Measurements from ENCODE around the gene C2orf76.
"Not testable (repeated sequence)": the region's sequence is repeated elsewhere in the genome, so short reads cannot be mapped to it uniquely, and the experiment has no call there.

C2orf76 gene

GRCh38 chr2:119289642-119290041 is 77.0 kb downstream of the C2orf76 start:
- Histone ChIP-seq H3K9me3 (ENCODE audit: low read length) (no peaks in the 10 kb centered on the region), H3K4me3 (ENCODE audit: low read depth in 1 of 2, low read length in 2 of 2) (no peak overlapping the region), H3K4me1 (ENCODE audit: insufficient read depth, low read length) (peaks cover 13% of the 10 kb centered on the region), H3K27me3 (ENCODE audit: control insufficient read depth in 1 of 2, insufficient read depth in 2 of 2, low read length in 2 of 2) (no peaks in the 10 kb centered on the region), H3K36me3 (ENCODE audit: insufficient read depth, low read length) (no peaks in the 10 kb centered on the region), H3K27ac (ENCODE audit: low read depth, low read length) (no peak overlapping the region), H3K9ac (ENCODE audit: low read length) (no peak overlapping the region)

DNA sequence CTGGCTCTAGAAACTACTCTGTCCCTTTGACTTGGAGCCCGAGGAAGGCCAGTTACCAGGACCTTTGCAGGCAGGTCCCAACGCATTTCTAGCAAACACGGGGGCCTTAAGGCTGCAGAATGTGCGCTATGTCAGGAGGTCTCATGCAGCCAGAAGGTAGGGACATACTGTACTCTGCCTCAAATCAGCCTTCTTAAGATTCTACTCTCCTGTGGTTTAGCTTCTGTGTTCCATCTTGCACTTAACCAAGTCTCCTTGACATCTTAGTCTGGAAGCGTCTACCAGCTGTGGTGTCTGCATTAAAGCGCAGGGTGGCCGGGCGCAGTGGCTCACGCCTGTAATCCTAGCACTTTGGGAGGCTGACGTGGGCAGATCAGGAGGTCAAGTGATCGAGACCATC is 77.5 kb downstream of the C2orf76 start:
- Histone ChIP-seq H3K27ac (ENCODE audit: low read depth, low read length) (no peak overlapping the region), H3K36me3 (ENCODE audit: insufficient read depth, low read length) (no peaks in the 10 kb centered on the region), H3K4me1 (ENCODE audit: insufficient read depth, low read length) (peaks cover 13% of the 10 kb centered on the region), H3K27me3 (ENCODE audit: control insufficient read depth in 1 of 2, insufficient read depth in 2 of 2, low read length in 2 of 2) (no peaks in the 10 kb centered on the region), H3K9ac (ENCODE audit: low read length) (no peak overlapping the region), H3K4me3 (ENCODE audit: low read depth in 1 of 2, low read length in 2 of 2) (no peak overlapping the region), H3K9me3 (ENCODE audit: low read length) (no peaks in the 10 kb centered on the region)

GRCh38 chr2:119288576-119288975 is 78.1 kb downstream of the C2orf76 start:
- H3K9ac ChIP-seq (ENCODE audit: low read length) = no peak overlapping the region
- H3K4me3 ChIP-seq (ENCODE audit: low read depth in 1 of 2, low read length in 2 of 2) = no peak overlapping the region
- H3K9me3 ChIP-seq (ENCODE audit: low read length) = no peaks in the 10 kb centered on the region
- no peaks in the 10 kb centered on the region for H3K27me3 ChIP-seq (ENCODE audit: control insufficient read depth in 1 of 2, insufficient read depth in 2 of 2, low read length in 2 of 2)
- peaks cover 13% of the 10 kb centered on the region for H3K4me1 ChIP-seq (ENCODE audit: insufficient read depth, low read length)
- H3K27ac ChIP-seq (ENCODE audit: low read depth, low read length) = no peak overlapping the region
- H3K36me3 ChIP-seq (ENCODE audit: insufficient read depth, low read length) = no peaks in the 10 kb centered on the region

- no peak overlapping the region for H3K4me3 ChIP-seq (ENCODE audit: low read depth in 1 of 2, low read length in 2 of 2)
- no peak overlapping the region for H3K27ac ChIP-seq (ENCODE audit: low read depth, low read length)
Observed at GRCh38 chr2:119286661-119287060, 80.0 kb downstream of the C2orf76 start.

DNA sequence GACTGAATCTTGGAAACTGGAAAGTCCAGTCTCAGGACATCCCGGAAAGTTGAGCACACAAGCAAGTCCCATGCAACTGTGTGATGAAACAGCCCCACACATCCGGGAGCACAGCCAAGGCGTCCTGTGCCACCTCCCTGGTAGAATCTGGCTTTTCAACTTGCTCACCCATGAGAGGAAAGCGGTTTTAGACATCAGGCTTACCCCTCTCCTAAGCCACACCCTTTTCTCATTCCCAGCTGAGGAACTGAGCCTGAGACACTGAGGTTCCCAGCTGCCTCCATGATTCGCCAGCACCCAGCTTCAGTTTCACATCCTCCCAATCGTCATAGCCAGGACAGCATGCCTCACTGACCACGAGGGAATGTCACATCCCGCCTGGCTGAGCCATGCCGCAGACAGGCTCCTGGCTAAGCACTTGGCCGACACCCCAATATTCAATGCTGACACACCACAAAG is 82.7 kb downstream of the C2orf76 start:
- peaks cover 13% of the 10 kb centered on the region for H3K4me1 ChIP-seq (ENCODE audit: insufficient read depth, low read length)
- no peak overlapping the region for H3K4me3 ChIP-seq (ENCODE audit: low read depth in 1 of 2, low read length in 2 of 2)
- no peak overlapping the region for H3K27ac ChIP-seq (ENCODE audit: low read depth, low read length)
- no peak overlapping the region for H3K9ac ChIP-seq (ENCODE audit: low read length)
- no peaks in the 10 kb centered on the region for H3K36me3 ChIP-seq (ENCODE audit: insufficient read depth, low read length)
- no peaks in the 10 kb centered on the region for H3K27me3 ChIP-seq (ENCODE audit: control insufficient read depth in 1 of 2, insufficient read depth in 2 of 2, low read length in 2 of 2)
- no peaks in the 10 kb centered on the region for H3K9me3 ChIP-seq (ENCODE audit: low read length)

More at GRCh38 chr2:119286661-119287060, 80.0 kb downstream of the C2orf76 start:
- Histone ChIP-seq H3K36me3 (ENCODE audit: insufficient read depth, low read length) (no peaks in the 10 kb centered on the region), H3K9me3 (ENCODE audit: low read length) (no peaks in the 10 kb centered on the region), H3K9ac (ENCODE audit: low read length) (no peak overlapping the region), H3K27me3 (ENCODE audit: control insufficient read depth in 1 of 2, insufficient read depth in 2 of 2, low read length in 2 of 2) (no peaks in the 10 kb centered on the region), H3K4me1 (ENCODE audit: insufficient read depth, low read length) (peaks cover 21% of the 10 kb centered on the region)

DNA sequence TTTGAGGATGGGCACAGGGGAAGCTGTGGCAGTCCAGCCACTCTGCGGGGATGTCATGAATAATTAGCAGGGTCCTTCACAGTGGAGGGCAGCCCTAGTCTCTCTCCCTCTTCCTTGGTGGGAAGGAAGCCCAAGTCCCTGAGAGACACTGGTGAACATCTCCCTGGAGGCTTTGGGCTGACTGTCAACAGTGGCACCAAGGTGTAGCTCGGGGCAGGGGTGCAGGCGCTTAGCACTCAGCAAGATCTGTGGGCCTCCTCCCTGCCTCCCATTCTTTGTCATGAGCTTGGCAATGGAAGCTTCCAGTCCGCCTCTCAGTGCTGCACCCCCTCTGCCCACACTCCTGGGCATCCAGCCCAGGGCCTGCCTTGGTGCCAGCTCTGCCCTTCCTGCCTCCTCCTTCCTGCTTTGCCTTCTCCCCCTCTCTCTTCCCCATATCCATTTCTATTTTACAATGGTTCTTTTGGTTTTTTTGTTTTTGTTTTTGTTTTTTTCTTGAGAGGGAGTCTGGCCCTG is 83.6 kb downstream of the C2orf76 start:
- Histone ChIP-seq H3K27ac (ENCODE audit: low read depth, low read length) (no peak overlapping the region), H3K9me3 (ENCODE audit: low read length) (no peaks in the 10 kb centered on the region), H3K4me3 (ENCODE audit: low read depth in 1 of 2, low read length in 2 of 2) (no peak overlapping the region), H3K36me3 (ENCODE audit: insufficient read depth, low read length) (no peaks in the 10 kb centered on the region), H3K27me3 (ENCODE audit: control insufficient read depth in 1 of 2, insufficient read depth in 2 of 2, low read length in 2 of 2) (no peaks in the 10 kb centered on the region), H3K9ac (ENCODE audit: low read length) (no peak overlapping the region), H3K4me1 (ENCODE audit: insufficient read depth, low read length) (peaks cover 8% of the 10 kb centered on the region)

- peaks cover 8% of the 10 kb centered on the region for H3K4me1 ChIP-seq (ENCODE audit: insufficient read depth, low read length)
- no peak overlapping the region for H3K27ac ChIP-seq (ENCODE audit: low read depth, low read length)
- no peak overlapping the region for H3K4me3 ChIP-seq (ENCODE audit: low read depth in 1 of 2, low read length in 2 of 2)
- H3K9me3 ChIP-seq (ENCODE audit: low read length) = no peaks in the 10 kb centered on the region
- no peaks in the 10 kb centered on the region for H3K27me3 ChIP-seq (ENCODE audit: control insufficient read depth in 1 of 2, insufficient read depth in 2 of 2, low read length in 2 of 2)
- no peak overlapping the region for H3K9ac ChIP-seq (ENCODE audit: low read length)
- H3K36me3 ChIP-seq (ENCODE audit: insufficient read depth, low read length) = no peaks in the 10 kb centered on the region
Observed at GRCh38 chr2:119282146-119282995, 84.3 kb downstream of the C2orf76 start.

DNA sequence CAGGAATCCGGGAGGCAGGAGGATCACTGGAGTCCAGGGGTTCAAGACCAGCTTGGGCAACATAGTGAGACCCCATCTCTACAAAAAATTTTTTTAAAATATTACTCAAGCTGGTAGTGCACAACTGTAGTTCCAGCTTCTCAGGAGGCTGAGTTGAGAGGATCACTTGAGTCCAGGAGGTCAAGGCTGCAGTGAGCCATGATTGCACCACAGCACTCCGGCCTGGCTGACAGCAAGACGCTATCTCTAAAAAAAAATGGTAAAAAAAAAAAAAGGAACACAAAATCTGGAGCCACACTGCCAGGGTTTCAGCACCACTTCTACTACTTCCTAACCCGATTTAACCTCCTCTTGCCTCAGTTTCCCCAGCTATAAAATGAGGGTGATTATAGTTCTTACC is 86.0 kb downstream of the C2orf76 start:
- no peaks in the 10 kb centered on the region for H3K27me3 ChIP-seq (ENCODE audit: control insufficient read depth in 1 of 2, insufficient read depth in 2 of 2, low read length in 2 of 2)
- H3K36me3 ChIP-seq (ENCODE audit: insufficient read depth, low read length) = no peaks in the 10 kb centered on the region
- no peak overlapping the region for H3K9ac ChIP-seq (ENCODE audit: low read length)
- no peaks in the 10 kb centered on the region for H3K9me3 ChIP-seq (ENCODE audit: low read length)
- no peak overlapping the region for H3K27ac ChIP-seq (ENCODE audit: low read depth, low read length)
- peaks cover 8% of the 10 kb centered on the region for H3K4me1 ChIP-seq (ENCODE audit: insufficient read depth, low read length)
- no peak overlapping the region for H3K4me3 ChIP-seq (ENCODE audit: low read depth in 1 of 2, low read length in 2 of 2)

DNA sequence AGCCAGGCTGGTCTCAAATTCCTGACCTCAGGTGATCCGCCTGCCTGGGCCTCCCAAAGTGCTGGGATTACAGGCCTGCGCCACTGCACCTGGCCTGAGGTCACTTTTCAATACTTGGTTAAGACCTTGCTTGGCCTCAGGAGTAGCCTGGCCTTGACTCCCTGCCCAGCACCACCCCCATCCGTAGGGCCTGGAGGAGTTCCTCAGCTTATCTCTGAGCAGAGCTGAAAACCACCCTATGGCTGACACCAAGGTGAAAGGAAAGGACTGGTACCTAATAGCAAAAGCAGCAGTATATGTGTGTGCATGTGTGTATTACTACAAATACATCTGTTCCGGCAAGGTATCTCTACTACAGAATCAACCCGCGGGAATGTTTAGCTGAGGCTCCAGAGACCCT is 87.0 kb downstream of the C2orf76 start:
- Histone ChIP-seq H3K4me1 (ENCODE audit: insufficient read depth, low read length) (peaks cover 8% of the 10 kb centered on the region), H3K36me3 (ENCODE audit: insufficient read depth, low read length) (no peaks in the 10 kb centered on the region), H3K27me3 (ENCODE audit: control insufficient read depth in 1 of 2, insufficient read depth in 2 of 2, low read length in 2 of 2) (no peaks in the 10 kb centered on the region), H3K27ac (ENCODE audit: low read depth, low read length) (no peak overlapping the region), H3K9ac (ENCODE audit: low read length) (no peak overlapping the region), H3K4me3 (ENCODE audit: low read depth in 1 of 2, low read length in 2 of 2) (no peak overlapping the region), H3K9me3 (ENCODE audit: low read length) (no peaks in the 10 kb centered on the region)

GRCh38 chr2:119278946-119279345 is 87.7 kb downstream of the C2orf76 start:
- H3K4me3 ChIP-seq (ENCODE audit: low read depth in 1 of 2, low read length in 2 of 2) = no peak overlapping the region
- no peak overlapping the region for H3K9ac ChIP-seq (ENCODE audit: low read length)
- H3K36me3 ChIP-seq (ENCODE audit: insufficient read depth, low read length) = no peaks in the 10 kb centered on the region
- peaks cover 8% of the 10 kb centered on the region for H3K4me1 ChIP-seq (ENCODE audit: insufficient read depth, low read length)
- no peaks in the 10 kb centered on the region for H3K9me3 ChIP-seq (ENCODE audit: low read length)
- H3K27me3 ChIP-seq (ENCODE audit: control insufficient read depth in 1 of 2, insufficient read depth in 2 of 2, low read length in 2 of 2) = no peaks in the 10 kb centered on the region
- H3K27ac ChIP-seq (ENCODE audit: low read depth, low read length) = no peak overlapping the region

DNA sequence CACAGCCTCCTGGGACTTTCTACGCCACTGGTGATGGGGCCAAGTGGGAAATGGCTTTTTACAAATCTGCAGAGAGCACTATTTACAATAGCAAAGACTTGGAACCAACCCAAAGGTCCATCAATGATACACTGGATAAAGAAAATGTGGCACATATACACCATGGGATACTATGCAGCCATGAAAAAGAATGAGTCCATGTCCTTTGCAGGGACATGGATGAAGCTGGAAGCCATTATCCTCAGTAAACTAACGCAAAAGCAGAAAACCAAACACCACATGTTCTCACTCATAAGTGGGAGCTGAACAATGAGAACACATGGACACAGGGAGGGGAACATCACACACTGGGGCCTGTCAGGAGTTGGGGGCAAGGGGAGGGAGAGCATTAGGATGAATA is 88.2 kb downstream of the C2orf76 start:
- not testable (repeated sequence) for H3K4me3 ChIP-seq (ENCODE audit: low read depth in 1 of 2, low read length in 2 of 2)

DNA sequence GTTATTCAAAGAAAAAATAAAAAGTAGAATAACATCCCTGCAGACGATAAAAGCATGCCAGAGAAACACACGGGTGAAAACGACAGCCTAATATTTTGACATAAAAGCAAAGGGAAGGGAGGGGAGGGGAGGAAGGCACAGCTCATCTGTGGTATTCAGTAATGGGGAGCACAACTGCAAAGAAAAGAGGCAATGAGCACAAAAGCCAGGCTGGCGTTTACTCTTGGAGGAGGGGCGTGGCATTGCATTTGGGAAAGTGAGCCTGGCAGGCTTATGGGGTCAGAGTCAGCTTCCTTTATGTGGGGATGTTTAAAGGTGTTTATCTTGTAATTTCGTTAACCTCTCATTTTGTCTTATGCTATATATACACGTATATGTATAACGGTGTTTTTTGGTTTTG is 89.8 kb downstream of the C2orf76 start:
- no peaks in the 10 kb centered on the region for H3K9me3 ChIP-seq (ENCODE audit: low read length)
- no peak overlapping the region for H3K4me3 ChIP-seq (ENCODE audit: low read depth in 1 of 2, low read length in 2 of 2)
- H3K27ac ChIP-seq (ENCODE audit: low read depth, low read length) = no peak overlapping the region
- H3K36me3 ChIP-seq (ENCODE audit: insufficient read depth, low read length) = no peaks in the 10 kb centered on the region
- H3K9ac ChIP-seq (ENCODE audit: low read length) = no peak overlapping the region
- H3K4me1 ChIP-seq (ENCODE audit: insufficient read depth, low read length) = no peaks in the 10 kb centered on the region
- no peaks in the 10 kb centered on the region for H3K27me3 ChIP-seq (ENCODE audit: control insufficient read depth in 1 of 2, insufficient read depth in 2 of 2, low read length in 2 of 2)

More for the DNA sequence above, 88.2 kb downstream of the C2orf76 start:
- not testable (repeated sequence) for H3K27me3 ChIP-seq (ENCODE audit: control insufficient read depth in 1 of 2, insufficient read depth in 2 of 2, low read length in 2 of 2); H3K4me1 ChIP-seq (ENCODE audit: insufficient read depth, low read length); H3K9ac ChIP-seq (ENCODE audit: low read length); H3K9me3 ChIP-seq (ENCODE audit: low read length); H3K27ac ChIP-seq (ENCODE audit: low read depth, low read length); H3K36me3 ChIP-seq (ENCODE audit: insufficient read depth, low read length)
